ENCODE results near the gene GAS6. TPM values are rescaled to one million over a fixed set of nuclear protein-coding genes. Genes with fewer than 3 reads are reported as not detected.

The GAS6 gene
- total RNA-seq, 1 donor from 2014 or later: 197 TPM

DNA sequence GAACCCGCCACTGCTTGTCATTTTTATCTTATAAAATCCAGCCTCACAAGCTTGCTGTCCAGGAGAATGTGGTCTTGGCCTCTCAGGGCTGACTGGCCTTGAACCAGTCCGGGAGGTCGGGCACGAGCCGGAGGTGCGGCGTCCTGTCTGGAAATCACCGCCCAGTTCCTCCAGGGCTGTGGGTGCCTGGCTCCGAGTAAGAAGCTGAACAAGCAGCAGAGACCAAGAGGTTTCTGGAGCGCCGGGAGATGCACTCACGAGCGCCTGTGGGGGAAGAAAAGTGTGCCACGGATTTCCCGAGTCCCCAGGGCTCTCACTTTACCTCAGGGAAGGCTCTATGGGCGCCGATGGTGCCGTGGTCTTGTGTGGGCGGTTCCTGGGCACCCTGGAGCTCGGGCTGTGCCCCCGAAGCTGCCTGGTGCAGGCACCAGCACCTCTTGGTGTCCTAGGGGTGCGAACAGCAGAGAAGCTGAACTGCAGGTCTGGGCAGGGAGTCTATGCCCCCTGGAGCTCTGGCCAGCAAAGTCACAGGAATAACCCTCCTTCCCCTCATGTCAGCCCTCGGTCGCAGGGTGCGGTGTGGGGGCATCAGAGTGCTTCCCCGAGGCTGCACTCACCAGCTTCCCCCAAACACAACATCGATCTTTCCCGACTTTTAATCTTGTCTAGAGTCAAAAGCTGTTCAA is 50.0 kb downstream of the GAS6 start:
- Histone ChIP-seq H3K36me3 (no peaks in the 10 kb centered on the region), H3K27me3 (no peaks in the 10 kb centered on the region), H3K4me1 (peaks cover 31% of the 10 kb centered on the region), H3K27ac (peak overlapping the region; percentile 68), H3K4me3 (peak overlapping the region; percentile 3), H3K9me3 (no peaks in the 10 kb centered on the region)
- no peak for TF ChIP-seq CTCF (IDR thresholded peaks at IDR 0.05)
- DNase-seq (no peak), ATAC-seq (peak; percentile 44)
- intact Hi-C loops (cut with DNase I): no loop called here

GRCh38 chr13:113813070-113813748 is 50.7 kb downstream of the GAS6 start:
- Histone ChIP-seq H3K27me3 (no peaks in the 10 kb centered on the region), H3K27ac (peak overlapping the region; percentile 68), H3K4me1 (peaks cover 28% of the 10 kb centered on the region), H3K4me3 (peak overlapping the region; percentile 3), H3K36me3 (no peaks in the 10 kb centered on the region), H3K9me3 (no peaks in the 10 kb centered on the region)
- TF ChIP-seq CTCF (IDR thresholded peaks at IDR 0.05): no peak
- no peak for ATAC-seq
- intact Hi-C loops (cut with DNase I): no loop called here
- DNase-seq: no peak

- Histone ChIP-seq H3K27me3 (no peaks in the 10 kb centered on the region), H3K4me1 (peaks cover 23% of the 10 kb centered on the region), H3K4me3 (no peak overlapping the region), H3K27ac (peak overlapping the region; percentile 36), H3K9me3 (no peaks in the 10 kb centered on the region), H3K36me3 (no peaks in the 10 kb centered on the region)
- DNase-seq: no peak
- intact Hi-C loops (cut with DNase I): no loop called here
- no peak for ATAC-seq
- TF ChIP-seq CTCF (IDR thresholded peaks at IDR 0.05): no peak
Measured at GRCh38 chr13:113812178-113813040, 51.5 kb downstream of the GAS6 start.

DNA sequence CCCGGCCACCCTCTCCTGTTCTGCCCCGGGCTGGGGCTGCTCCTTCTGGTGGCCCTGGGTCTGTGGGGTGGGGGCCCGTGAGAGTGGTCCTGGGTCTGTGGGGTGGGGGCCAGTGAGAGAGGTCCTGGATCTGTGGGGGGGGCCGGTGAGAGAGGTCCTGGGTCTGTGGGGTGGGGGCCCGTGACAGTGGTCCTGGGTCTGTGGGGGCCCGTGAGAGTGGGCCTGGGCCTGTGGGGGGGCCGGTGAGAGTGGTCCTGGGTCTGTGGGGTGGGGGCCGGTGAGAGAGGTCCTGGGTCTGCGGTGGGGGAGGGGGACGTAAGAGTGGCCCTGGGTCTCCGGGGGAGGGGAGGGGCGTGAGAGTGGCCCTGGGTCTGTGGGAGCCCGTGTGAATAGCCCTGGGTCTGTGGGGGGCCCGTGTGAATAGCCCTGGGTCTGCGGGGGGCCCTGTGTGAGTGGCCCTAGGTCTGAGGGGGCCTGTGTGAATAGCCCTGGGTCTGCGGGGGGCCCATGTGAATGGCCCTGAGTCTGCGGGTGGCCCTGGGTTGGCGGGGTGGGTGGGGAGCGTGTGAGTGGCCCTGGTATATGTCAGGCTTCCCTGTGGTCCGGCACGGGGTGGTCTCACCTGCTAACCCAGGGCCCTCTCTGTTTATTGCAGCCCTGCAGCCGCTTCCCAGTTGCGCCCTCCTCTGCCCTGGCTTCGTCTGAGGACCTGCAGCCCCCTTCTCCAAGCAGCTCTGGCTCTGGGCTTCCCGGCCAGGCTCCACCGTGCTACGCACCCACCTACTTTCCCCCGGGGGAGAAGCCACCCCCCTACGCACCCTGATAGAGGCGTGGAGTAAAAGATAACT is 52.6 kb downstream of the GAS6 start:
- H3K27me3 ChIP-seq: no peaks in the 10 kb centered on the region
- DNase-seq (no peak), ATAC-seq (no peak)
- no peak overlapping the region for H3K4me3 ChIP-seq
- peaks cover 15% of the 10 kb centered on the region for H3K4me1 ChIP-seq
- TF ChIP-seq CTCF (IDR thresholded peaks at IDR 0.05): no peak
- intact Hi-C loops (cut with DNase I): no loop called here
- H3K36me3 ChIP-seq: no peaks in the 10 kb centered on the region
- no peak overlapping the region for H3K27ac ChIP-seq
- no peaks in the 10 kb centered on the region for H3K9me3 ChIP-seq

- ATAC-seq: no peak
- Histone ChIP-seq H3K9me3 (no peaks in the 10 kb centered on the region), H3K4me3 (no peak overlapping the region), H3K4me1 (peaks cover 13% of the 10 kb centered on the region), H3K27me3 (no peaks in the 10 kb centered on the region), H3K27ac (no peak overlapping the region), H3K36me3 (no peaks in the 10 kb centered on the region)
- intact Hi-C loops (cut with DNase I): no loop called here
- DNase-seq: no peak
- no peak for TF ChIP-seq CTCF (IDR thresholded peaks at IDR 0.05)
Measured at GRCh38 chr13:113810640-113811039, 53.2 kb downstream of the GAS6 start.

Data from upper lobe of right lung (tissue), 1 donor.